ENCODE results near the gene CDH12. TPM values are rescaled to one million over a fixed set of nuclear protein-coding genes. Genes with fewer than 3 reads are reported as not detected.

The CDH12 gene
- total RNA-seq, 1 donor from 2014 or later: not detected

DNA sequence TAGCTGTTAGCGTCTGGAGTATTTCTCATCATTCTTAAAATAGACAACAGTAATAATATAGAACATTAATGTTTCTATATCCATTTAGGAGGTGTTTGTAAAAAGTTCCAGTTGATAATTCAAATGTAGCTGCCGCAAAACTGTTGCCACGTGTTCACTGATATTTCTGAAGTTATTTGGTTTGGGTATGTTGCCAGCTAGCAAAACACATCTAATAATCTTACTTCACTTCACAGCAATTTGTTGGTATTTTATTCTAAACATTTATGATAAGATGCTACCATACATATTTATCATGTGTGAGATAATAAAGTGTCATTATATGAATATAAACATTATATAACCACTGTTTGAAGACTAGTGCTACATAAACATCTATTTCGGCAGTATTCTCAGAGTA, 101.6 kb downstream of the CDH12 start:
- H3K4me1 Mint-ChIP-seq (ENCODE audit: low read depth): no peaks in the 10 kb centered on the region
- DNase-seq (ENCODE audit: low spot score): no peak
- no peak overlapping the region for H3K4me3 Mint-ChIP-seq
- no peaks in the 10 kb centered on the region for H3K27me3 Mint-ChIP-seq (ENCODE audit: insufficient read depth)
- intact Hi-C loops (cut with micrococcal nuclease): no loop called here
- H3K36me3 Mint-ChIP-seq (ENCODE audit: low read depth): no peaks in the 10 kb centered on the region
- H3K9me3 Mint-ChIP-seq: peaks cover 10% of the 10 kb centered on the region
- H3K27ac Mint-ChIP-seq: no peak overlapping the region

- Mint-ChIP-seq H3K4me3 (no peak overlapping the region), H3K9me3 (peaks cover 13% of the 10 kb centered on the region), H3K27ac (no peak overlapping the region), H3K27me3 (ENCODE audit: insufficient read depth) (no peaks in the 10 kb centered on the region), H3K36me3 (ENCODE audit: low read depth) (no peaks in the 10 kb centered on the region), H3K4me1 (ENCODE audit: low read depth) (no peaks in the 10 kb centered on the region)
- no peak for DNase-seq (ENCODE audit: low spot score)
- intact Hi-C loops (cut with micrococcal nuclease): no loop called here
These were observed 116.6 kb downstream of the CDH12 start for GRCh38 chr5:22736443-22737003.

- intact Hi-C loops (cut with micrococcal nuclease): no loop called here
- Mint-ChIP-seq H3K4me3 (no peak overlapping the region), H3K4me1 (ENCODE audit: low read depth) (no peaks in the 10 kb centered on the region), H3K9me3 (peaks cover 13% of the 10 kb centered on the region), H3K27ac (no peak overlapping the region), H3K36me3 (ENCODE audit: low read depth) (no peaks in the 10 kb centered on the region), H3K27me3 (ENCODE audit: insufficient read depth) (no peaks in the 10 kb centered on the region)
- DNase-seq (ENCODE audit: low spot score): no peak
These were observed 118.2 kb downstream of the CDH12 start for GRCh38 chr5:22734907-22735306.

DNA sequence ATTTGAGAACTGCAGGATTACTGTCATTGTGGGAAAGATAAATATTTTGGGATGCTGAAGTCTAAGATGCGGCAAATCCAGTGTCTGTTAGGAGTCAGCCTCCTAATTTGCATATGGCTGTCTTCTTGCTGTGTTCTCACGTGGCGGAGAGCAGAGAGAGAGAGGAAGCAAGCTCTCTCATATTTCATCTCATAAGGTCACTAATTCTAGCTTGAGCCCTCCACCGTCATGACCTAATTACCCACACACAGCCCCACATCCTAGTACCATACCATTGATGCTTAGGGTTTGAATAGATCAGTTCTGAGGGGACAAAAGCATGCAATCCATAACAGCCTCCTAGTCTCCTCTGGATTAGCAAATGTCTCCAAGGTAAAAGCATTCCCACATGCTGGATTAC, 124.5 kb downstream of the CDH12 start:
- intact Hi-C loops (cut with micrococcal nuclease): no loop called here
- no peak overlapping the region for H3K27ac Mint-ChIP-seq
- no peaks in the 10 kb centered on the region for H3K36me3 Mint-ChIP-seq (ENCODE audit: low read depth)
- no peaks in the 10 kb centered on the region for H3K27me3 Mint-ChIP-seq (ENCODE audit: insufficient read depth)
- DNase-seq (ENCODE audit: low spot score): no peak
- H3K4me1 Mint-ChIP-seq (ENCODE audit: low read depth): no peaks in the 10 kb centered on the region
- H3K4me3 Mint-ChIP-seq: no peak overlapping the region
- H3K9me3 Mint-ChIP-seq: peaks cover 19% of the 10 kb centered on the region

DNA sequence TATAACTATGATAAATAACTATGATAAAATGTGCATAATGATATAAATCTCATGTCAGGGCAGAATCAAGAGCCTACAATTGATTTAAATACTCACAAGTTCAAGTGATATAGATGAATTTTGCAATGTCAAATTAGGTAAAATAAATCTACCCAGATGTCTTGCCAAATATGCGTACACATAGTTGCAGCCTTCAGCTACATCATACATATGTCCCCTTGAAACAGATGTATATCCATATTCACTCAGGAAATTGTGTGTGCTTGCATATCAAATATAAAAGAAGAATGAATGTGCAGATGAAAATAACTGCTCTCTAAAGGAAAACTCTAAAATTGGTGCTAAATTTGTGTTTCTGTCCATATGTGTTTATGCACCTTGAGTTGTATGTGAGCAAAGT, 130.7 kb downstream of the CDH12 start:
- H3K27ac Mint-ChIP-seq: no peak overlapping the region
- DNase-seq (ENCODE audit: low spot score): no peak
- peaks cover 32% of the 10 kb centered on the region for H3K9me3 Mint-ChIP-seq
- no peaks in the 10 kb centered on the region for H3K27me3 Mint-ChIP-seq (ENCODE audit: insufficient read depth)
- H3K4me3 Mint-ChIP-seq: no peak overlapping the region
- H3K4me1 Mint-ChIP-seq (ENCODE audit: low read depth): no peaks in the 10 kb centered on the region
- H3K36me3 Mint-ChIP-seq (ENCODE audit: low read depth): no peaks in the 10 kb centered on the region
- intact Hi-C loops (cut with micrococcal nuclease): no loop called here

- H3K36me3 Mint-ChIP-seq (ENCODE audit: low read depth): no peaks in the 10 kb centered on the region
- no peaks in the 10 kb centered on the region for H3K27me3 Mint-ChIP-seq (ENCODE audit: insufficient read depth)
- intact Hi-C loops (cut with micrococcal nuclease): no loop called here
- no peaks in the 10 kb centered on the region for H3K4me1 Mint-ChIP-seq (ENCODE audit: low read depth)
- H3K9me3 Mint-ChIP-seq: peaks cover 32% of the 10 kb centered on the region
- no peak overlapping the region for H3K4me3 Mint-ChIP-seq
- no peak overlapping the region for H3K27ac Mint-ChIP-seq
- no peak for DNase-seq (ENCODE audit: low spot score)
These were observed 131.1 kb downstream of the CDH12 start for GRCh38 chr5:22722056-22722455.

DNA sequence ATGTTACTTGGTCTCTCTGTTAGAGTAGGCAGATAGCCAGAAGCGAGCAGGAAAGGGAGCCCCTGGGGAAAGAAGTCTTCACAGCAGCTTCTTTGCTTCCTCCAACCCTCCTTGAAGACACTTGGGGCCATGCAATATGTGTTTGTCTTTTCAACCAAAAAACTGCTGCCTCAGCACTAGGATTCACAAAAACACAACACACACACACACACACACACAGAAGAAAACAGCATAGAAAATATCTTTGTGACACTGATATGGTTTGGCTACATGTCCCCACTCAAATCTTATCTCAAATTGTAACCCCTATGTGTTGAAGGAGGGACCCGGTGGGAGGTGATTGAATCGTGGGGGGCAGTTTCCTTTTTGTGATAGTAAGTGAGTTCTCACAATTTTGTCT, 133.3 kb downstream of the CDH12 start:
- Mint-ChIP-seq H3K27me3 (ENCODE audit: insufficient read depth) (no peaks in the 10 kb centered on the region), H3K9me3 (peaks cover 26% of the 10 kb centered on the region), H3K4me3 (no peak overlapping the region)

DNA sequence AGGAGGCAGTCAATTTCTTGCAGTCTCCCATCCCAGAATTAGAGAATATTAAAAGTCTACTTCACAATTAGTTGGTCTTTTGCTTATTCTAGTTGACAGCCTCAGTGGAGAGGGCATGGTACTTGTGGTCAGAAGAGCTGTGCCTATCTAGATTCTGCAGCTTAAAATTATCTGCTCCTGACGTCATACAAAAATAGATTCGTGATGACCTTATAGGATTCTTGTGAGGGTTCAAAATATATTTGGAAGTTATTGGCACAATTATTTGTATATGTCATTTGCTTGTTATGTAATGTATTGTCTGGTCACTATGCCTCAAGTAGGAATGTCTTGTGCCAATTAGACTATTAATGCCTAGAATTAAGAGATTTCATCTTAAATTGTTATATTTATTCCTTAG, 142.5 kb downstream of the CDH12 start:
- intact Hi-C loops (cut with micrococcal nuclease): no loop called here
- no peaks in the 10 kb centered on the region for H3K27me3 Mint-ChIP-seq (ENCODE audit: insufficient read depth)
- no peak overlapping the region for H3K4me3 Mint-ChIP-seq
- DNase-seq (ENCODE audit: low spot score): no peak
- H3K36me3 Mint-ChIP-seq (ENCODE audit: low read depth): no peaks in the 10 kb centered on the region
- no peak overlapping the region for H3K27ac Mint-ChIP-seq
- H3K4me1 Mint-ChIP-seq (ENCODE audit: low read depth): no peaks in the 10 kb centered on the region
- H3K9me3 Mint-ChIP-seq: peaks cover 7% of the 10 kb centered on the region

More for the DNA sequence above, 133.3 kb downstream of the CDH12 start:
- no peak overlapping the region for H3K27ac Mint-ChIP-seq
- no peaks in the 10 kb centered on the region for H3K36me3 Mint-ChIP-seq (ENCODE audit: low read depth)
- DNase-seq (ENCODE audit: low spot score): no peak
- no peaks in the 10 kb centered on the region for H3K4me1 Mint-ChIP-seq (ENCODE audit: low read depth)
- intact Hi-C loops (cut with micrococcal nuclease): no loop called here

DNA sequence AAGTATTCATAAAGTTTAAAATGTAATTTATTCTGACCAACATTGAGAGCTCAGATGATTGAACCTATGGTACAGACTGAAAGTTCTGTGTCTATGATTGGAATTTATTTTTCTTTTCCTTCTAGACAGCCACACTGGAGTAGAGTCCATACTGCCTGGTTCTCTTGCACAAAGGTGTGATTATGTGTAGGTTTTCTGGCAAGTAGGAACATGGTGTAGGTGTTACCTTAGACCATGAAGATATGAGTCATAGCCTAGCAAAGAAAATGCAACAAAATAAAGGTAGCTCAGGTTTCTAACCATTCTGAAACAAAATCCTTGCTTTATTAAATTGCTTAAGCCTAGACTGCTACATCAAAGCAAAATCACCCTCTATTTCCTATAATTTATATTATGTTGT, 143.4 kb downstream of the CDH12 start:
- DNase-seq (ENCODE audit: low spot score): no peak
- Mint-ChIP-seq H3K4me1 (ENCODE audit: low read depth) (no peaks in the 10 kb centered on the region), H3K36me3 (ENCODE audit: low read depth) (no peaks in the 10 kb centered on the region), H3K27me3 (ENCODE audit: insufficient read depth) (no peaks in the 10 kb centered on the region), H3K27ac (no peak overlapping the region), H3K9me3 (peaks cover 7% of the 10 kb centered on the region), H3K4me3 (no peak overlapping the region)
- intact Hi-C loops (cut with micrococcal nuclease): no loop called here

DNA sequence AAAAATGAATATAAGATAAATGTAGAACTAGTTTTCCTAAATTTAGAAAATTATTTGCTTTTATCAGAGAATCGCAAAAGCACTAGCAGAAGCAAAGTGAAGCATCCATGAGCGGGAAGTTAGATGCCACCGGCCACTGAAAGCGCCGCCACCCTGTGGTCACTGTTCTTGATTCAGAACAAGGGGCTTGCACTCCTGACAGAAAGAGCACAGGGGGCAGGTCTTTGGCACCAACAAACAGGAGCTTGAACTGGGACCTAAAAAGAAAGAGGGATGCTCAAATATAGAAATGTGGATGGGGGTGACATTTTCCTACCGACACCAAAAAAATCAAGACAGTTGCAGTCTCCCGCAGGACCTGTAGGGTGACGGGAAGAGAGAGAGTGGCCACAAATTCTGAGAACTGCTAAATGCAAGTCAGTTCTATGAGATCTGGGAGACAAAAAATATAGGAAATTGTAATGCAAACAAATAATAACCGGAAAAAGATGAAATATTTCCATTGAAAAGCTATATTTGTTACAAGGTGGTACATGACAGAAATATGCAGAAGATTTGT, 144.3 kb downstream of the CDH12 start:
- DNase-seq (ENCODE audit: low spot score): no peak
- intact Hi-C loops (cut with micrococcal nuclease): no loop called here
- no peak overlapping the region for H3K27ac Mint-ChIP-seq
- peaks cover 3% of the 10 kb centered on the region for H3K9me3 Mint-ChIP-seq
- H3K4me3 Mint-ChIP-seq: no peak overlapping the region
- no peaks in the 10 kb centered on the region for H3K27me3 Mint-ChIP-seq (ENCODE audit: insufficient read depth)
- H3K4me1 Mint-ChIP-seq (ENCODE audit: low read depth): no peaks in the 10 kb centered on the region
- no peaks in the 10 kb centered on the region for H3K36me3 Mint-ChIP-seq (ENCODE audit: low read depth)

- H3K4me1 Mint-ChIP-seq (ENCODE audit: low read depth): no peaks in the 10 kb centered on the region
- H3K27ac Mint-ChIP-seq: no peak overlapping the region
- DNase-seq (ENCODE audit: low spot score): no peak
- no peak overlapping the region for H3K4me3 Mint-ChIP-seq
- H3K9me3 Mint-ChIP-seq: no peaks in the 10 kb centered on the region
- no peaks in the 10 kb centered on the region for H3K36me3 Mint-ChIP-seq (ENCODE audit: low read depth)
- intact Hi-C loops (cut with micrococcal nuclease): no loop called here
- H3K27me3 Mint-ChIP-seq (ENCODE audit: insufficient read depth): no peaks in the 10 kb centered on the region
These were observed 146.2 kb downstream of the CDH12 start for GRCh38 chr5:22706901-22707300.

GRCh38 chr5:22699319-22699718, 153.8 kb downstream of the CDH12 start:
- Mint-ChIP-seq H3K36me3 (ENCODE audit: low read depth) (no peaks in the 10 kb centered on the region), H3K4me1 (ENCODE audit: low read depth) (no peaks in the 10 kb centered on the region), H3K27ac (no peak overlapping the region), H3K9me3 (peaks cover 4% of the 10 kb centered on the region), H3K4me3 (no peak overlapping the region), H3K27me3 (ENCODE audit: insufficient read depth) (no peaks in the 10 kb centered on the region)
- intact Hi-C loops (cut with micrococcal nuclease): no loop called here
- no peak for DNase-seq (ENCODE audit: low spot score)

DNA sequence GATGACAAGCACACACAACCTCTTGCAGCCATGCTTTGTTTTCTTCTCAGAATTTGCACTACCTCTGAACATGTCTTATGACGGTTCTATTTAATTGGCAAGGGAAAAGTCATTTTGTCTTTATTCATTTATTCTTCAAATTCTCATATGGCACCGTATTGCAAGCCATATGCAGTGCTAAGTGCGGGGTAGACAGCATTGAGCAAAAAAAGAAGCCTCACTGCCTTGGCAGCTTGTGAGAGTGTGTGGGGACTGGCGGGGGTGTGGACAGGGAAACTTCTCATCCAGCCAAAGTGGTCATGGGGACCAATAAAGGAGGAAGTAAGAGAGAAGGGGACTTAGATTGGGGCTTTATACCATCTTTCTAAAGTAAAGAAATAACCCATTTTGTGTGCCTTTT, 160.0 kb downstream of the CDH12 start:
- Mint-ChIP-seq H3K4me3 (no peak overlapping the region), H3K27ac (no peak overlapping the region), H3K36me3 (ENCODE audit: low read depth) (no peaks in the 10 kb centered on the region), H3K9me3 (peaks cover 9% of the 10 kb centered on the region), H3K4me1 (ENCODE audit: low read depth) (no peaks in the 10 kb centered on the region), H3K27me3 (ENCODE audit: insufficient read depth) (no peaks in the 10 kb centered on the region)
- DNase-seq (ENCODE audit: low spot score): no peak
- intact Hi-C loops (cut with micrococcal nuclease): no loop called here

- H3K27me3 Mint-ChIP-seq (ENCODE audit: insufficient read depth): no peaks in the 10 kb centered on the region
- H3K4me1 Mint-ChIP-seq (ENCODE audit: low read depth): no peaks in the 10 kb centered on the region
- DNase-seq (ENCODE audit: low spot score): no peak
- H3K9me3 Mint-ChIP-seq: peaks cover 3% of the 10 kb centered on the region
- intact Hi-C loops (cut with micrococcal nuclease): no loop called here
- H3K36me3 Mint-ChIP-seq (ENCODE audit: low read depth): no peaks in the 10 kb centered on the region
- no peak overlapping the region for H3K27ac Mint-ChIP-seq
- no peak overlapping the region for H3K4me3 Mint-ChIP-seq
These were observed 170.1 kb downstream of the CDH12 start for GRCh38 chr5:22683050-22683449.
